Stimulated activated CD4-positive, alpha-beta T cell treated with anti-CD3 and anti-CD28 coated beads, TNF-alpha, amount 100 ng/mL, for 4 hours (primary cell): Measurements from ENCODE around the gene WIPF3.

Experiments
- DNase-seq, 3 experiments: peaks; one replicate each; pipeline ENCODE4 v3.0.0-alpha.2; 2020; ENCODE audit warnings: low read depth in 3 of 3

Gene WIPF3

GRCh38 chr7:29806208-29806994, at the start of gene WIPF3:
Gene WIPF3, plus strand, starts transcription at chr7:29806508. Its CDS starts 28,217 bp downstream, at chr7:29834725.
- no peak for DNase-seq

GRCh38 chr7:29763266-29763665, 43.0 kb upstream of the WIPF3 start:
- DNase-seq: no peak

- DNase-seq: no peak
These were observed 42.1 kb upstream of the WIPF3 start for GRCh38 chr7:29764227-29764626.

GRCh38 chr7:29765490-29765889, 40.8 kb upstream of the WIPF3 start:
- DNase-seq: no peak

- DNase-seq: no peak
These were observed 35.9 kb upstream of the WIPF3 start for GRCh38 chr7:29770371-29770770.

GRCh38 chr7:29771081-29771816, 35.1 kb upstream of the WIPF3 start:
- DNase-seq: no peak

GRCh38 chr7:29779017-29779416, 27.3 kb upstream of the WIPF3 start:
- DNase-seq: no peak

- DNase-seq: no peak
These were observed 26.0 kb upstream of the WIPF3 start for GRCh38 chr7:29780346-29780745.

GRCh38 chr7:29783671-29784070, 22.6 kb upstream of the WIPF3 start:
- no peak for DNase-seq

GRCh38 chr7:29793507-29793906, 12.8 kb upstream of the WIPF3 start:
- no peak for DNase-seq

GRCh38 chr7:29794959-29795629, 11.2 kb upstream of the WIPF3 start:
- DNase-seq: no peak

GRCh38 chr7:29795696-29796580, 10.4 kb upstream of the WIPF3 start:
- no peak for DNase-seq

- no peak for DNase-seq
These were observed 9.0 kb upstream of the WIPF3 start for GRCh38 chr7:29797112-29797944.

- no peak for DNase-seq
These were observed 7.9 kb upstream of the WIPF3 start for GRCh38 chr7:29798422-29798821.

GRCh38 chr7:29801929-29802328, 4.4 kb upstream of the WIPF3 start:
- no peak for DNase-seq

GRCh38 chr7:29805031-29805430, 1.3 kb upstream of the WIPF3 start:
- no peak for DNase-seq

- no peak for DNase-seq
These were observed 461 bp upstream of the WIPF3 start for GRCh38 chr7:29805886-29806207.

GRCh38 chr7:29806995-29807841, 910 bp downstream of the WIPF3 start:
- no peak for DNase-seq

GRCh38 chr7:29808075-29808801, 1.9 kb downstream of the WIPF3 start:
- DNase-seq: no peak
